GM21526 (cell line): ENCODE results near the gene MIP.
"Not testable (repeated sequence)": the region's sequence is repeated elsewhere in the genome, so short reads cannot be mapped to it uniquely, and the experiment has no call there.

ENCODE experiments used
- ATAC-seq: cut with Tn5 transposase; IDR thresholded peaks from one replicate; pipeline ENCODE4 v1.9.1; 2021; ENCODE audit warnings: moderate library complexity; ENCODE audit not compliant: unreplicated experiment, low FRiP score

Gene MIP

GRCh38 chr12:56468216-56469006 is 14.0 kb upstream of the MIP start, which contains the start of gene SPRYD4:
SPRYD4 (plus strand) TSS chr12:56468578; CDS start chr12:56468592, 14 bp downstream.
- peak; percentile 81 for ATAC-seq

- ATAC-seq: no peak
Observed at GRCh38 chr12:56462565-56462964, 8.1 kb upstream of the MIP start.

- no peak for ATAC-seq
Observed at GRCh38 chr12:56461235-56462159, 7.0 kb upstream of the MIP start.

GRCh38 chr12:56457817-56458216 is 3.4 kb upstream of the MIP start:
- ATAC-seq: no peak

GRCh38 chr12:56451147-56451546 is 3.3 kb downstream of the MIP start:
- ATAC-seq: no peak

- ATAC-seq: no peak
Observed at GRCh38 chr12:56450241-56450640, 4.2 kb downstream of the MIP start.

- no peak for ATAC-seq
Observed at GRCh38 chr12:56449622-56449984, 4.9 kb downstream of the MIP start.

DNA sequence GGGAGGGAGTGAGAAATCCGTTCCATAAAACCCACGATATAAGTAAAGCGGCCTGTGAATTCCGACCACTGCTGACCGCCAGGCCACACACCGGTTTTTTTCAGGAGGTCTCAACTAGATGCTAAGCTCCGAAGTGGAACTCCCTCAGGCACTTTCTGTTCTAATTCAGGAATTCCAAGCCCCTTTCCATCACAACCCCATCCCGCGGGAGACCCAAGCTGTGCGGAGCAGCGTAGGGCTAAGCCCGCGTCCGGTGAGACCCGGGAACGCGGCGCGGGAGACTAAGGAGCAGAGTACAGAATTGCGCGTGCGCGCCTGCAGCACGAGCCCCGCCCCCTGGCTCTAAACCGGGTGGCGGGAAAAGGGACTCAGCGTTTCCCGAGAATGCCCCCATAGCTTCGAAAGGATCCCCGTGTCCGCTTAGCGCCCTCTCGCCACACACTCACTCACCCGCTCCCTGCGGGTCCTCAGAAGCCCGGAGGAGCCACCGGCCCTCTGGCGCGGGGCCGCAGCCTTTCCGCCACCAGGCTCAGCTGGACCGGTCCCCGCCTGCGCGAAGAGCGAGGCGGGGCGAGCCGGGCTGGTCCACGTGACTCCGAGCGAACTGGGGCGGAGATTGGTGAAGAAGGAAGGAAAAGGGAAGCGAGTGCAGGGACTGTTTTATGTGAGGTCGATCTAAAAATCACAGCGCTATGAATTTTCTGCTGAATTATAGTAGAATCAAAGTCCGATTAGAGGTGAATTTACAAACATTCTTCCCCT is 5.4 kb downstream of the MIP start, which contains the start of gene TIMELESS:
Gene TIMELESS (minus strand): TSS at position 567 of the 762 bp plus-strand sequence. CDS start 15,256 bp downstream, outside the sequence.
- peak; percentile 84 for ATAC-seq

DNA sequence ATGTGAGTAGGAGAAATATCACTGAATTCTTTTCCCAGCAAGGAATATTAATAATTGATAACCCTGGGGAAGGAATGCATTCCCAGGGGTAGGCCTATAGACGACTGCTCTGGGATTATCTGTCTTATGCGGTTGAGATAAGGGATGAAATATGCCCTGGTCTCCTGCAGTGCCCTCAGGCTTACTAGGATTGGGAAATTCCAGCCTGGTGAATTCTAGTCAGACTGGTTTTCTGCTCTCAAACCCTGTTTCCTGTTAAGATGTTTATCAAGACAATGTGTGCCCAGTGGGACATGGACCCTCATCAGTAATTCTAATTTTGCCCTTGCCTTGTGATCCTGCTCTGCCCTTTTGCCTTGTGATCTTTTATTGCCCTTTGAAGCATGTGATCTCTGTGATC is 11.2 kb downstream of the MIP start:
- ATAC-seq: not testable (repeated sequence)

GRCh38 chr12:56437430-56438176 is 16.9 kb downstream of the MIP start:
- no peak for ATAC-seq

GRCh38 chr12:56434828-56435227 is 19.6 kb downstream of the MIP start:
- ATAC-seq: no peak

- ATAC-seq: no peak
Observed at GRCh38 chr12:56431850-56432249, 22.6 kb downstream of the MIP start.

GRCh38 chr12:56431288-56431687 is 23.2 kb downstream of the MIP start:
- no peak for ATAC-seq

GRCh38 chr12:56425940-56426438 is 28.5 kb downstream of the MIP start:
- ATAC-seq: no peak

- no peak for ATAC-seq
Observed at GRCh38 chr12:56425193-56425592, 29.3 kb downstream of the MIP start.

- no peak for ATAC-seq
Observed at GRCh38 chr12:56420411-56420810, 34.0 kb downstream of the MIP start.

GRCh38 chr12:56417739-56418138 is 36.7 kb downstream of the MIP start:
- no peak for ATAC-seq

DNA sequence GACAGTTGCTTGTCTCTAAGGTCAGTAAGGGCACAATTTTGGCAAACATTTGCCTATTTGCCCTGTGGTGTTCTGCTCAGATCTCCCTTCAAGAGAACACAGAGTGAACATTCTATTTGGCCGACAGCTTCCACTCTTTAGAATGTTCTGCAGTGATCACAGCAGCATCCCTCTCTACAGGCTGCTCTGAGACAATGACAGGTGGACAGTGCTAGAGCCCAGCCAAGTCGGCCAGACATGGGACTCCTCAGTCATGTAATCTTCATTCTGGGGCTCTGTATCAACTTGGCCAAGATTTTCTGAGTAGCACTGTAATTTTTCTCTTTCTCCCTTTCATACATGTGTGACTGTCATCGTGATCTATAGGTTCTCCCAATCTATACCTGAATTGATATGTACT is 40.1 kb downstream of the MIP start:
- no peak for ATAC-seq

- ATAC-seq: no peak
Observed at GRCh38 chr12:56413392-56413791, 41.1 kb downstream of the MIP start.
